Testis (tissue), 3 donors: Measurements from ENCODE around the gene NKAIN2. TPM values are rescaled to one million over a fixed set of nuclear protein-coding genes. Genes with fewer than 3 reads are reported as not detected.
"Not testable (repeated sequence)": the region's sequence is repeated elsewhere in the genome, so short reads cannot be mapped to it uniquely, and the experiment has no call there.

Experiments
- DNase-seq: peaks from one replicate; pipeline ENCODE4 v3.0.0-alpha.2; 2019
- H3K27ac ChIP-seq, 2 donors: fragments of 200-600 bp; sonication (generic); one replicate each; pipeline ENCODE4 v1.5.1; 2019
- H3K27me3 ChIP-seq: fragments of 200-600 bp; sonication (generic); one replicate; pipeline ENCODE4 v1.5.1; 2019
- H3K36me3 ChIP-seq: fragments of 200-600 bp; sonication (generic); one replicate; pipeline ENCODE4 v1.5.1; 2017; ENCODE audit warnings: low read depth; ENCODE audit errors: missing control alignments
- H3K4me1 ChIP-seq: fragments of 200-600 bp; sonication (generic); one replicate; pipeline ENCODE4 v1.5.1; 2019
- H3K4me3 ChIP-seq, 2 donors: fragments of 200-600 bp; sonication (generic); one replicate each; pipeline ENCODE4 v1.5.1; 2017 to 2019
- H3K9me3 ChIP-seq: fragments of 200-600 bp; sonication (generic); one replicate; pipeline ENCODE4 v1.5.1; 2017
- CTCF ChIP-seq, 3 experiments: fragments of 450-650 bp in 2 of 3; fragments of 200-600 bp in 1 of 3; sonication (generic) in 1 of 3; IDR thresholded peaks; one replicate each; pipeline ENCODE4 v1.5.1; 2016 to 2019; ENCODE audit warnings: antibody characterized with exemption in 3 of 3, mild to moderate bottlenecking in 2 of 3, moderate library complexity in 1 of 3
- POLR2A ChIP-seq: fragments of 450-650 bp; IDR thresholded peaks from one replicate; pipeline ENCODE4 v1.6.1; 2017; ENCODE audit warnings: antibody characterized with exemption, mild to moderate bottlenecking, moderate library complexity
- WGBS, 2 donors: methylation state at CpG; one replicate each; pipeline ENCODE4 v1.1.5; 2018; 5-methylcytosine and 5-hydroxymethylcytosine counted together
- intact Hi-C: fragments of 100-400 bp; cut with DNase I; formaldehyde crosslinking; loops from one replicate; pipeline ENCODE4 v1.15.1; 2023; ENCODE audit warnings: low total_unique reads
- polyA plus RNA-seq: library from polyadenylated mRNA; stranded (reverse); fragments of 350-450 nt; fragmentation: Illumina TruSeq; extraction: RNeasy Lipid Tissue Mini Kit (QIAGEN cat#74804); gene quantifications from one replicate; pipeline ENCODE4 v1.2.3, GENCODE V29; 2014; ENCODE audit warnings: low read depth, low replicate concordance; ENCODE audit not compliant: insufficient read depth
- total RNA-seq, 2 donors: library from RNA; depleted of rRNA; stranded (reverse); fragments of >200 nt; gene quantifications; one replicate each; pipeline ENCODE4 v1.2.3, GENCODE V29; 2016

The NKAIN2 gene
- total and polyA plus RNA-seq, 3 donors from 2014 or later: 0.56 to 1.1 (median 0.71) TPM

- H3K9me3 ChIP-seq: no peaks in the 10 kb centered on the region
- no peaks in the 10 kb centered on the region for H3K36me3 ChIP-seq
- H3K27me3 ChIP-seq: no peaks in the 10 kb centered on the region
- H3K27ac ChIP-seq: no peak overlapping the region
- DNase-seq: no peak
- TF ChIP-seq POLR2A: no peak
- TF ChIP-seq CTCF (IDR thresholded peaks at IDR 0.05): no peak
- no peaks in the 10 kb centered on the region for H3K4me1 ChIP-seq
- intact Hi-C loops: no loop called here
- H3K4me3 ChIP-seq: no peak overlapping the region
- 84 to 87% methylated on average over 4 of the region's 4 CpGs for WGBS, 2 donors
These were observed 758.0 kb downstream of the NKAIN2 start for GRCh38 chr6:124561635-124562130.

- H3K27me3 ChIP-seq, DNase-seq, H3K4me1 ChIP-seq, H3K4me3 ChIP-seq, intact Hi-C loops, H3K27ac ChIP-seq, H3K9me3 ChIP-seq, H3K36me3 ChIP-seq: not testable (repeated sequence)
- 83 to 88% methylated on average over 3 of the region's 3 CpGs for WGBS, 2 donors
These were observed 760.5 kb downstream of the NKAIN2 start for GRCh38 chr6:124564125-124564524.

- Histone ChIP-seq H3K4me3 (no peak overlapping the region), H3K9me3 (no peaks in the 10 kb centered on the region), H3K36me3 (no peaks in the 10 kb centered on the region), H3K27ac (no peak overlapping the region), H3K4me1 (no peaks in the 10 kb centered on the region), H3K27me3 (no peaks in the 10 kb centered on the region)
- no peak for DNase-seq
- TF ChIP-seq POLR2A: no peak
- TF ChIP-seq CTCF (IDR thresholded peaks at IDR 0.05): no peak
- intact Hi-C loops: no loop called here
- 76 to 83% methylated on average over 5 of the region's 5 CpGs for WGBS, 2 donors
These were observed 763.7 kb downstream of the NKAIN2 start for GRCh38 chr6:124567401-124567800.

- intact Hi-C loops: no loop called here
- Histone ChIP-seq H3K27ac (no peak overlapping the region), H3K27me3 (no peaks in the 10 kb centered on the region), H3K36me3 (no peaks in the 10 kb centered on the region), H3K4me1 (no peaks in the 10 kb centered on the region), H3K4me3 (no peak overlapping the region), H3K9me3 (no peaks in the 10 kb centered on the region)
- WGBS, 2 donors: 82 to 90% methylated on average over 1 of the region's 1 CpG
- TF ChIP-seq CTCF (IDR thresholded peaks at IDR 0.05): no peak
- no peak for TF ChIP-seq POLR2A
- no peak for DNase-seq
These were observed 770.3 kb downstream of the NKAIN2 start for GRCh38 chr6:124573953-124574352.

GRCh38 chr6:124577734-124578281, 774.1 kb downstream of the NKAIN2 start:
- 83 to 97% methylated on average over 2 of the region's 2 CpGs for WGBS, 2 donors
- no peak overlapping the region for H3K4me3 ChIP-seq
- intact Hi-C loops: no loop called here
- no peak for TF ChIP-seq POLR2A
- no peak overlapping the region for H3K27ac ChIP-seq
- H3K4me1 ChIP-seq: no peaks in the 10 kb centered on the region
- H3K36me3 ChIP-seq: no peaks in the 10 kb centered on the region
- DNase-seq: no peak
- H3K27me3 ChIP-seq: no peaks in the 10 kb centered on the region
- H3K9me3 ChIP-seq: no peaks in the 10 kb centered on the region

GRCh38 chr6:124590001-124590400, 786.3 kb downstream of the NKAIN2 start:
- H3K27ac ChIP-seq: no peak overlapping the region
- intact Hi-C loops: no loop called here
- H3K27me3 ChIP-seq: no peaks in the 10 kb centered on the region
- 44 to 48% methylated on average over 2 of the region's 2 CpGs for WGBS, 2 donors
- H3K4me1 ChIP-seq: no peaks in the 10 kb centered on the region
- no peaks in the 10 kb centered on the region for H3K9me3 ChIP-seq
- no peaks in the 10 kb centered on the region for H3K36me3 ChIP-seq
- DNase-seq: no peak
- TF ChIP-seq CTCF (IDR thresholded peaks at IDR 0.05): no peak
- TF ChIP-seq POLR2A: no peak
- no peak overlapping the region for H3K4me3 ChIP-seq
